GM19240 (cell line): Measurements from ENCODE around the gene XRN2.

Experiments used
- DNase-seq: peaks from one replicate; pipeline ENCODE4 v3.0.0; 2011; ENCODE audit warnings: low spot score; ENCODE audit not compliant: insufficient read length

XRN2 gene

GRCh38 chr20:21303061-21303871 is at the start of gene XRN2:
Gene XRN2, plus strand, starts transcription at chr20:21303331. Its CDS starts 68 bp downstream, at chr20:21303399.
- DNase-seq = peak; percentile 70

- DNase-seq = no peak
Observed at GRCh38 chr20:21257192-21257591, 45.9 kb upstream of the XRN2 start.

GRCh38 chr20:21258411-21258810 is 44.7 kb upstream of the XRN2 start:
- DNase-seq = no peak

- no peak for DNase-seq
Observed at GRCh38 chr20:21259346-21259745, 43.8 kb upstream of the XRN2 start.

GRCh38 chr20:21262812-21263211 is 40.3 kb upstream of the XRN2 start:
- DNase-seq = no peak

- no peak for DNase-seq
Observed at GRCh38 chr20:21265261-21266190, 37.6 kb upstream of the XRN2 start.

GRCh38 chr20:21266191-21266536 is 37.0 kb upstream of the XRN2 start:
- no peak for DNase-seq

- no peak for DNase-seq
Observed at GRCh38 chr20:21269772-21270171, 33.4 kb upstream of the XRN2 start.

- DNase-seq = no peak
Observed at GRCh38 chr20:21270806-21271205, 32.3 kb upstream of the XRN2 start.

GRCh38 chr20:21272279-21272678 is 30.9 kb upstream of the XRN2 start:
- no peak for DNase-seq

- DNase-seq = no peak
Observed at GRCh38 chr20:21272679-21273078, 30.5 kb upstream of the XRN2 start.

GRCh38 chr20:21273755-21274386 is 29.3 kb upstream of the XRN2 start:
- DNase-seq = no peak

- no peak for DNase-seq
Observed at GRCh38 chr20:21278829-21279228, 24.3 kb upstream of the XRN2 start.

- no peak for DNase-seq
Observed at GRCh38 chr20:21279706-21280521, 23.2 kb upstream of the XRN2 start.

GRCh38 chr20:21280522-21281016 is 22.6 kb upstream of the XRN2 start:
- no peak for DNase-seq

- no peak for DNase-seq
Observed at GRCh38 chr20:21286775-21287174, 16.4 kb upstream of the XRN2 start.

GRCh38 chr20:21288587-21289370 is 14.4 kb upstream of the XRN2 start:
- no peak for DNase-seq

GRCh38 chr20:21289651-21290050 is 13.5 kb upstream of the XRN2 start:
- DNase-seq = no peak

- no peak for DNase-seq
Observed at GRCh38 chr20:21291026-21291425, 12.1 kb upstream of the XRN2 start.

- DNase-seq = no peak
Observed at GRCh38 chr20:21294755-21295154, 8.4 kb upstream of the XRN2 start.
